GM13977 (cell line): ENCODE data around the gene SERPINB13.

Experiments used
- DNase-seq: peaks from one replicate; pipeline ENCODE4 v3.0.0; 2012; ENCODE audit warnings: low spot score
- CTCF ChIP-seq: IDR thresholded peaks from 2 replicates; pipeline ENCODE4 v1.5.1; 2012; ENCODE audit warnings: mild to moderate bottlenecking, control low read depth; ENCODE audit not compliant: insufficient read depth; ENCODE audit errors: extremely low read depth, missing control alignments
- in situ Hi-C: fragments of 300-500 bp; cut with MboI; formaldehyde crosslinking; loops from one replicate; pipeline ENCODE4 v1.12.0; 2022; ENCODE audit warnings: low sequenced_read_pairs, low pct_unique_long_range_greater_than_20kb, mixed read lengths, inconsistent platforms; ENCODE audit not compliant: unreplicated experiment

SERPINB13 gene

GRCh38 chr18:63613420-63613819 lies 26.3 kb downstream of the SERPINB13 start:
- no peak for DNase-seq
- in situ Hi-C loops = no loop called here
- no peak for TF ChIP-seq CTCF

- in situ Hi-C loops = no loop called here
- peak; percentile 25 for DNase-seq
These were observed 30.1 kb downstream of the SERPINB13 start for GRCh38 chr18:63617049-63617914.

GRCh38 chr18:63617915-63618234 lies 30.7 kb downstream of the SERPINB13 start:
- DNase-seq = peak; percentile 1
- no peak for TF ChIP-seq CTCF
- in situ Hi-C loops = no loop called here

More at GRCh38 chr18:63617049-63617914, 30.1 kb downstream of the SERPINB13 start:
- TF ChIP-seq CTCF = no peak

- in situ Hi-C loops = no loop called here
- TF ChIP-seq CTCF = no peak
- peak; percentile 0 for DNase-seq
These were observed 32.5 kb downstream of the SERPINB13 start for GRCh38 chr18:63619661-63620060.

- no peak for TF ChIP-seq CTCF
- no peak for DNase-seq
- in situ Hi-C loops = no loop called here
These were observed 37.7 kb downstream of the SERPINB13 start for GRCh38 chr18:63624863-63625262.

GRCh38 chr18:63626431-63626830 lies 39.3 kb downstream of the SERPINB13 start:
- no peak for DNase-seq
- in situ Hi-C loops = no loop called here
- TF ChIP-seq CTCF = no peak
